Naive thymus-derived CD8-positive, alpha-beta T cell (primary cell): ENCODE data around the gene ARHGAP26. TPM values are rescaled to one million over a fixed set of nuclear protein-coding genes. Genes with fewer than 3 reads are reported as not detected.

Experiments
- ATAC-seq, 2 donors: fragments of 150-1000 bp; cut with Tn5 transposase in 1 of 2; sonication (Bioruptor Pico), chemical (Tn5 transposase) in 1 of 2; 1 replicate in 1 of 2; 2 replicates in 1 of 2; pipeline ENCODE4 v1.10.0; 2021; ENCODE audit warnings: mild to moderate bottlenecking in 2 of 2, moderate library complexity in 2 of 2
- POLR2A ChIA-PET: fragments of 350-600 bp; sonication (Branson Sonifier 250); formaldehyde crosslinking; loops from one replicate; lab custom pipeline; 2021; ENCODE audit warnings: antibody characterized with exemption; lab: Charles Lee
- DNase-seq, 10 donors: peaks; one replicate each; pipeline versions ENCODE4 v3.0.0 to v3.0.0-alpha.2; 2020 to 2022
- H3K27ac Mint-ChIP-seq, 10 donors: one replicate each; pipeline ENCODE4 v1.8.0; 2020 to 2022; ENCODE audit warnings: mild to moderate bottlenecking in 10 of 10, mixed read lengths in 10 of 10, moderate library complexity in 4 of 10, inconsistent platforms in 1 of 10
- H3K27me3 Mint-ChIP-seq, 5 donors: one replicate each; pipeline ENCODE4 v1.8.0; 2021 to 2022; ENCODE audit warnings: mixed read lengths in 5 of 5
- H3K36me3 Mint-ChIP-seq, 3 donors: one replicate each; pipeline ENCODE4 v1.8.0; 2020 to 2022; ENCODE audit warnings: mixed read lengths in 3 of 3, mild to moderate bottlenecking in 2 of 3, inconsistent platforms in 1 of 3
- H3K4me1 Mint-ChIP-seq, 4 donors: one replicate each; pipeline ENCODE4 v1.8.0; 2021 to 2022; ENCODE audit warnings: mixed read lengths in 4 of 4
- H3K4me3 Mint-ChIP-seq, 10 donors: one replicate each; pipeline ENCODE4 v1.8.0; 2020 to 2022; ENCODE audit warnings: mild to moderate bottlenecking in 10 of 10, mixed read lengths in 10 of 10, moderate library complexity in 6 of 10, inconsistent platforms in 1 of 10
- H3K9me3 Mint-ChIP-seq, 9 donors: one replicate each; pipeline ENCODE4 v1.8.0; 2020 to 2022; ENCODE audit warnings: mixed read lengths in 9 of 9, mild to moderate bottlenecking in 3 of 9, inconsistent platforms in 1 of 9, moderate library complexity in 1 of 9
- polyA plus RNA-seq, 3 donors: library from polyadenylated mRNA; unstranded; fragments of 300-500 nt; fragmentation: Illumina TruSeq; gene quantifications; one replicate each; pipeline ENCODE4 v1.2.3, GENCODE V29; 2021
- total RNA-seq, 8 experiments: library from RNA in 2 of 8; stranded (reverse) in 2 of 8; gene quantifications; one replicate each; pipeline ENCODE4 v1.2.3 and lab custom pipeline; 2021 to 2026

Gene ARHGAP26
- total and polyA plus RNA-seq, 5 experiments from 2014 or later: 9.1 to 30.5 (median 15.7) TPM

- Mint-ChIP-seq H3K27me3 (peaks cover 0 to 2% (median 0%) of the 10 kb centered on the region in 5 donors), H3K4me1 (peaks cover 7 to 30% (median 23%) of the 10 kb centered on the region in 4 donors), H3K4me3 (no peak overlapping the region), H3K9me3 (no peaks in the 10 kb centered on the region), H3K27ac (no peak overlapping the region), H3K36me3 (no peaks in the 10 kb centered on the region)
- ATAC-seq (no peak), DNase-seq (no peak)
- POLR2A ChIA-PET: no interaction called here
Measured at GRCh38 chr5:142737179-142737578, 33.0 kb upstream of the ARHGAP26 start.

DNA sequence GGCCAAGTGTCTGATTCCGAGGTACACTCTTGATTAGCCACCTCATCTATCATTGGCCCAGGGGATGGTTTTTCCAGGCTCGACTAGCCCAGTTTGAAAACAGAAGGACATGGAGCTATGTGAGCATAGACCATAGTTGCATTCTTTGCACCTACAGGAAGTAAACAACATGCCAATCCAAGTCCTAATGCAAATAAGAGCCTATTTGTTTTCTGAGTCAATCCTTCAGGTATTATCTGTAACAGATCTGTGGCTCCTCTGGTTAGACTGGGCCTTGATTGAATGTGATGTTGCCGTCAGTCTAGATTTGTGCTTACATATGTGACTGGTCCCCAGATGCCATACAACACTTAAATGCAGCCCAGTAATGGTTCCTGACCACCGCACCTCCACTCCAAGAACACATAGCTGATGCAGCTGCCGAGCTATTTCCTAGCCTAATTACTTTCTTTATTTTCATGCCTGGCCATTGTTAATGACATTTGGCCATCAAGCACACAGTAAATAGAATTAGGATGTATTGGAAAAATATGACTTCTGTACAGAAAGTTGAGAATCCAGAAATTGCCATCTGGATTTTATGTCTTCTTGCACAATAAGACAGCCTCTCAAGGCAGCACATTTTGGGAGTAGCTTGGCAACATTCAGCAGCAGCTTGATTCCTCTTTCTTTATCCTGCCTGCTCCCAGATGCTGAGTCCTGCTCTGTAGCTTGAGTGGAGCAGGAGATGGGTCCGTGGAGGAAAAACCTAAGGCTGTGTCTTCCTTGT lies 29.5 kb upstream of the ARHGAP26 start:
- Mint-ChIP-seq H3K4me3 (no peak overlapping the region), H3K4me1 (peaks cover 0 to 5% (median under 1%) of the 10 kb centered on the region in 4 donors)
- POLR2A ChIA-PET: no interaction called here

DNA sequence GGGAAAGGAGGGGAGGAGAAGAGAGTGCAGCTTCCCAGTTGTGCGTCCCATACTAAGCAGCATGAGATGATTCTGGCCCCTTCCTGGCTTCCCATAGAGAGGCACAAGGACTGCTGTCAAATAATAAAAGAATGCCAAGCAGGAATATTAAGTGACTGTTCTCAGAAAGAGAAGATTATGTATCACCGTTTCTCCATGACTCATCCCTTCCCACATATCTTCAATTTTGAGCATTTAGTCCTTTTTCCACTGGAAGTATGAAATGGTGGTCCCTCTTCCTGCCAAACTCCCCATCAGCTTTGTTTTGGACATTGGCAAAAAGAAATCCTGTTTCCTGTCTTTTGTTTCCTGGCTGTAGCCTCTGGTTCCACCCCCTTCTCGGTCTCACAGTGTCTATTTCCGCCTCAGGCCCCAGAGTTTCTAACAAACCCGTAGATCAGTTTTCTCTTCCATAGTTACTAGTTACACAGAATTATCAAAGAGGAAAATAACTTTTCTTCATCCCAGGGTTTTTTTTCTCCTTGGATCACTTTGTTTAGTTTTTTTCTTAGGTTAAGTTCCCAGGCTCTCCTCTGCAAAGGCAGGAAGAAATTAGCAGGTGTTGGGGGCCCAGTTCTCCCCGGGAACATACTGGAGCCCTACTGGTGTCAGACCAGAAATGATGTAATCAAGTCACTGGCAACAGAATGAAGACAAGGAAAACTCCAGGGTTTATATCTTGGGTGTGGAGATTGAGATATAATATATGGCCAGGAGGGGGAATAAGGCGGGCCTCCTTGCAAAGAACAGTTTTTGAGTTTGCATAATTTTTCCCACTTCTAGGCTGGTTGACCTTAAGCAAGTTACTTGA lies 26.4 kb upstream of the ARHGAP26 start:
- ATAC-seq (no peak), DNase-seq (no peak)
- Mint-ChIP-seq H3K27ac (no peak overlapping the region), H3K9me3 (no peaks in the 10 kb centered on the region), H3K27me3 (peaks cover 0 to 20% (median 5%) of the 10 kb centered on the region in 5 donors), H3K4me1 (peaks cover 2 to 5% (median 2%) of the 10 kb centered on the region in 4 donors), H3K36me3 (no peaks in the 10 kb centered on the region), H3K4me3 (no peak overlapping the region)
- POLR2A ChIA-PET: interaction anchor here (0.7 kb wide), 1 partner anchor 137 kb away, joined by 3 read pairs; no protein-coding TSS in a partner anchor

More for the DNA sequence above, 29.5 kb upstream of the ARHGAP26 start:
- ATAC-seq: no peak
- DNase-seq: no peak
- Mint-ChIP-seq H3K27ac (no peak overlapping the region), H3K27me3 (peaks cover 0 to 20% (median 5%) of the 10 kb centered on the region in 5 donors), H3K9me3 (no peaks in the 10 kb centered on the region), H3K36me3 (no peaks in the 10 kb centered on the region)

GRCh38 chr5:142745268-142745667 lies 24.9 kb upstream of the ARHGAP26 start:
- POLR2A ChIA-PET: no interaction called here
- peaks cover 0 to 20% (median 5%) of the 10 kb centered on the region in 5 donors for H3K27me3 Mint-ChIP-seq
- H3K36me3 Mint-ChIP-seq: no peaks in the 10 kb centered on the region
- no peak overlapping the region for H3K27ac Mint-ChIP-seq
- H3K4me3 Mint-ChIP-seq: no peak overlapping the region
- H3K9me3 Mint-ChIP-seq: no peaks in the 10 kb centered on the region
- H3K4me1 Mint-ChIP-seq: peaks cover 2 to 5% (median 4%) of the 10 kb centered on the region in 4 donors
- no peak for ATAC-seq
- DNase-seq: no peak

- DNase-seq: no peak
- Mint-ChIP-seq H3K9me3 (no peaks in the 10 kb centered on the region), H3K27me3 (peaks cover 0 to 20% (median 5%) of the 10 kb centered on the region in 5 donors), H3K36me3 (no peaks in the 10 kb centered on the region), H3K27ac (no peak overlapping the region), H3K4me1 (peaks cover 2 to 5% (median 4%) of the 10 kb centered on the region in 4 donors), H3K4me3 (no peak overlapping the region)
- no peak for ATAC-seq
- POLR2A ChIA-PET: interaction anchor here (1.8 to 2.1 kb wide), 2 partner anchors 24 to 142 kb away, joined by 5 to 9 read pairs; partner anchors contain the start of gene ARHGAP26
Measured at GRCh38 chr5:142746532-142747433, 23.4 kb upstream of the ARHGAP26 start.

DNA sequence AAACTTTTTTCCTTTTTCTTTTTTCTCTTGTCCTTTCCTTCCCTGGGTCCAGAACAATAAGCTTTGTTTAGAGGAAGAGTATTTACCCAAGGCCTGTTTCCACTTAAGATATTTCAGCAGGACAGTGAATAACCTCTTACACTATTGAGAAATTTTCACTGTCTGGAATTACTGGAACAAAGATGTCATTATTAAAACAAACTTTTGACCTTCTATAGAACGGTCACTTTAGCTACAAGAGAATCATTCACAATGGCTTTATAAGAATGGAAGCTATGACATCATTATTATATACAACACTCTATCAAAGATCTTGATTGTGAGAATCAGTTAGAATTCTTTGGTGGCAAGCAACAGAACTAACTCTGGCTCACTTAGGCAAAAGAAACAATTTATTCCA lies 22.0 kb upstream of the ARHGAP26 start:
- no peak overlapping the region for H3K27ac Mint-ChIP-seq
- ATAC-seq (no peak), DNase-seq (no peak)
- peaks cover 0 to 12% (median 0%) of the 10 kb centered on the region in 5 donors for H3K27me3 Mint-ChIP-seq
- peaks cover 2 to 7% (median 4%) of the 10 kb centered on the region in 4 donors for H3K4me1 Mint-ChIP-seq
- H3K9me3 Mint-ChIP-seq: no peaks in the 10 kb centered on the region
- no peak overlapping the region for H3K4me3 Mint-ChIP-seq
- POLR2A ChIA-PET: interaction anchor here (1.8 to 2.1 kb wide), 2 partner anchors 22 to 140 kb away, joined by 5 to 9 read pairs; partner anchors contain the start of gene ARHGAP26
- H3K36me3 Mint-ChIP-seq: no peaks in the 10 kb centered on the region

- peak; percentile 36 to 79 (median 56) for DNase-seq
- no peaks in the 10 kb centered on the region for H3K36me3 Mint-ChIP-seq
Measured at GRCh38 chr5:142748568-142749249, 21.5 kb upstream of the ARHGAP26 start.

DNA sequence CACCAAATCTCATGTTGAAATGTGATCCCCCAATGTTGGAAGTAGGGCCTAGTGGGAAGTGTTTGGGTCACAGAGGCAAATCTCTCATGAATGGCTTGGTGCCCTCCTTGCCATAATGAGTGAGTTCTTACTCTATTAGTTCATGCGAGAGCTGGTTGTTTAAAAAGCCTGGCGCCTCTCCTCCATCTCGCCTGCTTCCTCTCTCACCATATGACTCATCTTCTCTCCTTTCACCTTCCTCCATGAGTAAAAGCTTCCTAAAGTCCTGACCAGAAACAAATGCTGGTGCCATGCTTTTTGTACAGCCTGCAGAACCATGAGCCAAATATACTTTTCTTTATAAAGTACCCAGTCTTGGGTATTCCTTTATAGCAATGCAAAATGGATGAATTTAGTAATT lies 20.9 kb upstream of the ARHGAP26 start:
- no peaks in the 10 kb centered on the region for H3K36me3 Mint-ChIP-seq

More at GRCh38 chr5:142748568-142749249, 21.5 kb upstream of the ARHGAP26 start:
- Mint-ChIP-seq H3K9me3 (no peaks in the 10 kb centered on the region), H3K27me3 (peaks cover 0 to 7% (median 0%) of the 10 kb centered on the region in 5 donors), H3K4me1 (peaks cover 2 to 12% (median 5%) of the 10 kb centered on the region in 4 donors), H3K27ac (no peak overlapping the region), H3K4me3 (no peak overlapping the region)
- POLR2A ChIA-PET: interaction anchor here (1.0 to 2.1 kb wide), 4 partner anchors 21 to 140 kb away, joined by 4 to 9 read pairs (median 4); partner anchors contain the start of gene ARHGAP26
- ATAC-seq: peak; percentile 58 to 71

GRCh38 chr5:142753116-142753631 lies 17.0 kb upstream of the ARHGAP26 start:
- POLR2A ChIA-PET: no interaction called here
- Mint-ChIP-seq H3K4me1 (peaks cover 2 to 13% (median 6%) of the 10 kb centered on the region in 4 donors), H3K27ac (no peak overlapping the region), H3K9me3 (no peaks in the 10 kb centered on the region), H3K27me3 (peaks cover 0 to 5% (median 0%) of the 10 kb centered on the region in 5 donors), H3K36me3 (no peaks in the 10 kb centered on the region), H3K4me3 (no peak overlapping the region)
- DNase-seq (no peak), ATAC-seq (no peak)

More for the DNA sequence above, 20.9 kb upstream of the ARHGAP26 start:
- POLR2A ChIA-PET: interaction anchor here (1.0 to 1.6 kb wide), 2 partner anchors 20 to 118 kb away, joined by 4 read pairs; partner anchors contain the start of gene ARHGAP26
- DNase-seq (no peak), ATAC-seq (no peak)
- Mint-ChIP-seq H3K27ac (peak overlapping the region in 2 of 10 donors; percentile 20 to 56), H3K27me3 (peaks cover 0 to under 1% (median 0%) of the 10 kb centered on the region in 5 donors), H3K4me3 (no peak overlapping the region), H3K4me1 (peaks cover 2 to 13% (median 5%) of the 10 kb centered on the region in 4 donors), H3K9me3 (no peaks in the 10 kb centered on the region)

- POLR2A ChIA-PET: interaction anchor here (2.2 kb wide), 1 partner anchor 16 kb away, joined by 6 read pairs; the partner anchor contains the start of gene ARHGAP26
- Mint-ChIP-seq H3K27ac (no peak overlapping the region), H3K4me1 (peaks cover 0 to 7% (median 5%) of the 10 kb centered on the region in 4 donors), H3K36me3 (no peaks in the 10 kb centered on the region), H3K4me3 (no peak overlapping the region), H3K27me3 (peaks cover 0 to 5% (median 0%) of the 10 kb centered on the region in 5 donors), H3K9me3 (no peaks in the 10 kb centered on the region)
- ATAC-seq: no peak
- DNase-seq: no peak
Measured at GRCh38 chr5:142754031-142754430, 16.1 kb upstream of the ARHGAP26 start.

DNA sequence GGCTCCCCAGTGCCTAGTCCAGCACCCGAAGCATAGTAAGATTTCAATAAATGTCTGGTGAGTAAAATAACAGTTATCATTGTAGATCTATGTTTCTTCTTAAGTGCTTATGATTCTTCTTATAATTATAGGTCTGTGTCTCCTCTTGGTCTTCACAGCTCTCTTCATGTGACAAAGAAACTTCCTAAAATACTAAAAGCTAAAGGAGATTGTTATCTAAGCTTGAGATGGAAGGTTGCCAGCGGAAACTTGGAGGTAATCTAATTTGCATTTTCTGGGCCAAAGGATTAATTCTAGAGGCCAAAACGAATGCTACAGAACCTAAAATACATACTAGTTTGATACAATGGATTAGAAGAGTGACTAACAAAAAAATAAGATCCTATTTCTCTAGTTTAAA lies 13.6 kb upstream of the ARHGAP26 start:
- no peak for DNase-seq
- no peak overlapping the region for H3K27ac Mint-ChIP-seq
- POLR2A ChIA-PET: no interaction called here
- H3K4me1 Mint-ChIP-seq: peaks cover 0 to 7% (median 3%) of the 10 kb centered on the region in 4 donors
- H3K4me3 Mint-ChIP-seq: no peak overlapping the region
- H3K36me3 Mint-ChIP-seq: no peaks in the 10 kb centered on the region
- no peaks in the 10 kb centered on the region for H3K9me3 Mint-ChIP-seq
- peaks cover 0 to 5% (median 0%) of the 10 kb centered on the region in 5 donors for H3K27me3 Mint-ChIP-seq
- ATAC-seq: no peak
